ENCODE results near the gene RGS6.

Gene RGS6

DNA sequence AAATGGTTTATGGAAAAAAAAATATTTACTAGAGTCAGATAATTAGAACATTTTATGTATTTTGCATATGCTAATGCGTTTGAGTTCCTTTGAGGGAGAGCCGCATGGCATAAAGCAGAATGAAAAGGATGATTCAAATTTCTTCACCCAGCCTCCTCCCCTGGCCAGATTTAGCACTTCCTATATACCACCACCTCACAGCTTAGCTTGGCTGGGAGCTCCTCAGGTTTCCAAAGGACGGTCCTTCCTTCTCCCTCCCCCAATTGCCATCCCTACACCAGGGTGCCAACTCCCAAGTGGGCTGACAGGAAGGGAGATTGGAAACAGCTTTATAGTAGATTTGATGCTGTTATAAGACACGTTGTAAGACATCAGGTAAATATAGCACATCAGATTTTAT is 157.4 kb downstream of the RGS6 start:
- DNase-seq, result no peak

DNA sequence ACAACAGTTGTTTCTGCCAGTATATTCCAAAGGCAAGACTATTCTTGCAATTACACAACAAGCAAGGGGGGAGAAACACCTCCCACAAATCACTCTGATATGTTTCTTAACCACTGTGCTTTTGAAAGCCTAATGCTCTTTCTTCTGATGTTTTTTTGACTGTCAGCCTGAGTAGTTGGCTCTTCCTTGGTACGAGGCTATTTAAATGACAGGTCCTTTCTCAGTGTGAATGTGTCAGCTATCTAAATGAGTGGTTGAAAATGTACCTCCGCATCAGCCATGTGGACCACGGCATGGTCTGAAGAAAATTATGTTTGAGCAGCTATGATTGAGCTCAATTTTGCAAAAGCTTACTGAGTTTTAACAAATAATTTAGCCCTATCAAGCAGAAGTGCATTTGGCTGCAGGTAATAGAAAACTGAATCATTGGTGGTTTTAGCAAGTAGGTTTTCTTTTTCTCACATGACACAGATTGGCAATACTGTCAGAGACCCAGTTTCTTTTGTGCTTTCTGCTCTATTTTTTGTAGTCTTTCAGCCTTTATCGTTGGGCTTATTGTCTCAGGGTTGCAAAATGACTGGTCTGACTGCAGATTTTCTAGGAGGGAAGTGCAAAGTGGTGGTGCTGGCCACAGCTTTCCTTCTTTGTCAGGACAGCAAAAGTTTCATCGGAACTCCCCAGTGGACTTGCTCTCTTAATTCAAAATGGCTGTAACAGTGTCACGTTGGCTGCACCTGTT is 162.8 kb downstream of the RGS6 start:
- no peak for DNase-seq

DNA sequence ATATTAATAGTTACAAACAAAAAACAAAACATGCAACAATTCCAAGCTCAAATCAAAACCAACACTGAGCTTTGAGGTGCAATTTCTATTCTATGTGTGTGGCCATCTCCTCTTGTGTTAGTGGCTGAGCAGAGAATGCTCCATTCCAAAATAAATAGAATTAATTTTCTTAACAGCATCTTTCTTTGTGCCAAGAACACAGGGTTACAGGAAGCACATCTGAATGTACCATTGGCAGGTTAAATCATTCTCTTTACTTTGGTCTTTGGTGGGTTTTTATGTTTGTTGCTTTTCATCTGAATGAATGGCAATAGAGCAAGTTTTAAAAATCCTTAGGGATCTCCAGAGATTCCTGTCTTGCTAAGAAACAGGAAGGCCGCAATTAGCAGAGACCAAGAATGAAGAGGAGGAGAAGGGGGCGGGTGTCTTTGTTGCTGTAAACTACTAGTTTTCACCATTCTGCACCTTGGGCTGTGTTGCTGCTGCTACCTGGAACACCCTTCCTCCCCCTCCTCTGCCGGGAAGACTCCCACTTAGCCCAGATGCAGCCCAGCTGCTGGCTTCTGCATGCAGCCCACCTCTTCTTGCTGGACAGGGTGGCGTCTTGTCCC is 165.0 kb downstream of the RGS6 start:
- DNase-seq, result no peak

DNA sequence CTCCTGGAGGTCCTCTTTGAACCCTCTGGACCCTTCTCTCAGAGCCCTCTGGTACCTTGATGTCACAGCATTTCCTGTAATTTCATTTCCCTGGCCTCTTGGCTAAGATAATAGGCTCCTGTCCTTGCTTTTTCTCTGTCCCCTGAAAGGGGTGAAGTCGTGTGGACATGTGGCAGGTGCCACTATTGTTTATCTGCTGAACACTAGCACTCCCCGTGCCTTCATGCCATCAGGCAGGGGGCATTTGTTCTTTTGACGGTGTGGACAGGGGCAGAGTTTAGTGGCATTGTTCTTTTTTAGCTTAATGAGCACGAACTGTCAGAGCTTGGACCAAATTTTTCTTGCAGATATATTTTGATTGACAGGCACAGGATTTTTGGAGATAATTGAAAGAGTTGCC is 166.0 kb downstream of the RGS6 start:
- DNase-seq, result no peak

DNA sequence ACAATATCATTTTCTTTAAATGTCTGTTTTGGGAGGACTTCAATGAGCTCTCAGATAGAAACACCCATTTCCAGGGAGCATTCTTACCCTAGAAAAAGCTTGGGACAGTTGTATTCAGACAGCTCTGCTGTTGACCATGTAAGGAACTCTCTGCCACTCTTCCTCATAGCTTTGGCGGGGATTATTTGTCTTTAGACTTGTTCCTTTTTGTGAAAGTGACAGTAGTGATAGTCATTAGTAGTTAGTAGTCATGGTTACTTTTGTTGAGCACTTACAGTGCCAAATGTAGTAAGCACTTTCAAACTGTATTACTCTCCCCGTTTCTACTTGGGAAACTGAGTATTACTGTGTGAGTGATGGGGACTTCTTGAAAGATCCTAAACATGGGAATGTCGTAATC is 167.3 kb downstream of the RGS6 start:
- DNase-seq, result no peak

DNA sequence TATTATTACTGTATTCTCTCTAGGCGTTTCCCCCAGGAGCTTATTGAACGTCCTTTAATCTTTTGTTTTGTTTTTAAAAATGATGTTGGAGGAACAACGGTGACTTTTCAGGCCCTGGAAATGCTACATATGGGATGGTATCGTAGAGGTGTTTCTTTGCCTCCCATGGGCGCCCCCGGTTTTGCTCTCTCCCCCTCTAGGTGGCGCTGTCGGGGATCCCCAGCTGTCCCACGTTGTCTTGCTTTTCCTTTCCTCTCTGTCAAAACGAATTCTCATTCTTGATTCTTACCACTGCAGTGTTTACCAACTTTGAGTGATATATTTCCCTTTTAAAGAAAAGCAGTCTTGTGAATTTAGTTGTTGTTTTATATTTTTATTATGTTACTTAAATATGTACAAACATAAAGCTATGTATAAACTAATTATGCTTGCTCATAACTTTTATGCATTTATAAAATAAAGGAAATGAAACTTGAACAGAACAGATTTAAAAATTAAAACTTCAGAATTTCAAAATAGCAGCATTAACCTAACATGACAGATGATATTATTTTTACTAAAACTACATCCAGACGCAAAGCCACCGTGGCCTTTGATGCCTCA is 171.9 kb downstream of the RGS6 start:
- no peak for DNase-seq

DNA sequence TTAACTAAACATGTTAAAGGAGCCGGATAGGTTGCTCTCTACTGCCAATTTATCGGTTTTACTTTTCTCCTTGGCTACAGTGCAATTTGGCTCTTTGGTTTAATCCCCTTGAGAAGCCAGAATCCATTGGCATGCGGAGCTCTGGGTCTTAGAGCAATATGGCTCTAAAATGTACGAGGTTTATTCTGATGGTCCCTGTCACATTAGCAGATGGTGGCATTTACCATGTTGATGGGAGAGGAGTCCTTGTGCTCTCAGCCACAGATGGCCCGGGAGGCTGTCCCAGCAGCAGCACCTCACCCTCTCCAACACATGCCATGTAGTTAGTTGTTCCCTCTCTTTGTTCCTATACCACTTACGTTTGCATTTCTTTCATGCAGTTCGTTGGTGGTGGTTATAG is 179.7 kb downstream of the RGS6 start:
- no peak for DNase-seq

DNA sequence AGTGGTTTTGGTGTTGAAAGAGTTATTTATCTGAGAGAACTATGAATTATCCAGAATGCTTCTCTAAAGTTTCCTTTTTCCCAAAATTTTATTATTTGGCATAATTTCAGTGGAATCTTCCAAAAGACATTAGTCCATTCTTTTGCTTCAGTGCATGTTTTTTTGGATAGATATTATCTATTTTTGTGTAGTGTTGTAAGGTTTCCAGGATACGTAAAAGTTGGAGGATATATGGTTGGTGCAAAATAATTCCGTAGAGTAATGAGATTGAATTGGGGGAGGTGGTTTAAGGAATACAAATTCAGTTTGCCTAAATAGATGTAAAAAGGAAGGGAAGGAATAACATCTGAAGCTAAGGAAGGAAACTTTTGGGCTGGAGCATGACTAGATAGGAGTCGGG is 186.6 kb downstream of the RGS6 start:
- DNase-seq, result no peak

DNA sequence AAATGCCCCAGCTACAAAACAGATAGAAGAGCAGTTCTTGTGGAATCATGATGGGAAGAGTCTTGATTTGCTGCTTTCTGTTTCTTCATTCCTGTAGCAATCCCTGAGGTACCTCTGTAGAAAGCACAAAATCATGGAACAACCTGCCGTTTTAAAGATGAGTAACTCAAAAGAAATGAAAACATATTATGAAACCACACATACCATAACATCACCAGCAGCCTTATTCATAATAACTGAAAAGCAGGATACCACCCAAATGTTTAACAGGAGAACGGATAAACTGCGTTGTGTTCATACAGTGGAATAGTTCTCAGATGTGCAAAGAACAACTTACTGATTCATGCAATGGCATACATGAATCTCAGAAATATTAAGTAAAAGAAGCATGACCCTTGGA is 188.1 kb downstream of the RGS6 start:
- DNase-seq, result no peak

DNA sequence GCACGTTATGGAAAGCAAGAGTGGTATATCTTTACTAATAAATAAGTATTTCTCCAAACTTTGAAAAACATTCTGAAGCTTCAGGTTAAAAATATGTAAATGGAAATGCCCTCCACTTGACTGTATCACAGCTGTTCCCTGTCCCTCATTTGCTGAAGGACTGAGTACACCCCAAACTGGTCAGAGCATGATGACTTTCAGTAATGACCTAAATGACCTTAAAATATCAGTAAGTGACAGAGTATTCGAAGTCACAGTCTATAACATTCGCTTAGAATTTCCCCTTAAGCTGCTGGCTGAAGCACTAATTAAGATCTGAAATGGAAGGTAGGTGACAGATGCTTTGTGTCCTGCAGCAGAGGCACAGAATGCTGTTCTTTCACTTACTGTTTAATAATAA is 191.5 kb downstream of the RGS6 start:
- no peak for DNase-seq

DNA sequence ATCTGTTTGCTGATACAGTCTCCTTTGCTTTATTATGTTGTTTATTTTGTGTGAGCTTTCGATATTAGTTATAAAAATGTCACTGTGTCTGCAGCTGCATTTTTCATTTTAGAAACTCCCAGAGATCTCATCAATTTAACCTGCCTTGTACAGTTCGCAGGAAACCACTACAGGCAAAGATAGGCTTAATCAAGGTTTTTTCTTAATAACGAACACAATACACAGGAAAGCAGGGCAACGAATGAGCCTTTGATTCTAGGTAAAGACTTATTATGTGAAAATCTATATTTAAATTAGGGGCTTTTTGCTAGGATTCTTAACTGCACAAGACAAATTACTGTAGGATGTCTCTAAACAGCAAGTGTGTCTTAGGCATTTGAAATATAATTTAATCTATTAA is 191.9 kb downstream of the RGS6 start:
- no peak for DNase-seq

DNA sequence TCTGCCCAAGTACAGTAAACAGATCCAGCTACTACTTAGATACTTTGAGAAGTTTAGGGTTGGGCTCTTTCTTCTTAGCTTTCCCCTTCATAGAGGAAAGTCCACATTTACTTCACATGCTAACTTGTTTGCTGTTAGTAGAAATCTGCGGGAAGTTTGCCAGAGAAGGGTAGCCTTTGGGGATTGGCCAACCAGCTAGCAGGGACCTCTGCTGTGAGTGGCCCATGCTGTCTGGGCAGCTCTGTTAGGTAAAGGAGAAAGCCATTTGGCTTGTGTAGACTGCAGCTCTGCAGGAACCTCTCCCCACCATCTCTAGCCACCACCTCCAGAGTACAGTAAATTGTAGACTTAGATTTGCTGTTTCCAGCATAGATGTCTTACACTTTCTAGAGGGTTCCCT is 193.9 kb downstream of the RGS6 start:
- DNase-seq, result no peak

DNA sequence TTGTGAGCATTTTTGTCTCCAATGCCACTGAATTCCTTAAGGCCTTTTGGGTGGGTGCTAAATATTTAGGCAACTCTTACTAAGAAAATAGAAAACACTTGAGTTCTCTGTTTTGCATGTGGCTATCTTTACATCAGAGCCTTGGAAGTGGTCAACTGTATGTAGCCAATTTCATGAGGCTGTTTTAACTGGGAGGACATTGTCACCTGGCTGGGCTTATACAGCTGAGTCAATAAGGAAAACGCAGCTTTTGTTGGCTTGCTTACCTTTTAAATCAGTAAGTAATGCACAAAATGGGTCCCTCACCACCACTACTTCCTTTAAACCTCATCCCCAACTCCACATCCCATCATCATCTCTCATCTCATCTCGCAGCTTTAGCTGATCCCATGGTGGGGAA is 194.3 kb downstream of the RGS6 start:
- DNase-seq, result no peak

DNA sequence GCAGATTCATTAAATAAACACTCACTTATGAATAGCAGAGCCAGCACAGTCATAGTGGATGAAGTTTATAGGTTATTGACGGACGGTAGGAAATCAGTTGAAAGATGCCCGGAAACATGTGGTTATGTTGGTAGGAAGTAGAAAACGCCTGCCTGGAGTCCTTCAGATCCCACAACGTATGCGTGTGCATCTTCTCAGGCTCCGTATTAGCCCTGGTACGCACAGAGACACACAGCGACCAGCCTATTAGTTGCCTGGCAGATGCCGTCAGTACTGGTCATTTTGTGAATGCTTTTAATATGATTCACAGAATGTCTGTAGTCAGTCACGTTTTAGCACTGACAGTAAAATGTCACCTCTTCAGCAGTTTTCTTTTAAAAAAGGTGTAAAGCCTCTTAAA is 196.4 kb downstream of the RGS6 start:
- no peak for DNase-seq

DNA sequence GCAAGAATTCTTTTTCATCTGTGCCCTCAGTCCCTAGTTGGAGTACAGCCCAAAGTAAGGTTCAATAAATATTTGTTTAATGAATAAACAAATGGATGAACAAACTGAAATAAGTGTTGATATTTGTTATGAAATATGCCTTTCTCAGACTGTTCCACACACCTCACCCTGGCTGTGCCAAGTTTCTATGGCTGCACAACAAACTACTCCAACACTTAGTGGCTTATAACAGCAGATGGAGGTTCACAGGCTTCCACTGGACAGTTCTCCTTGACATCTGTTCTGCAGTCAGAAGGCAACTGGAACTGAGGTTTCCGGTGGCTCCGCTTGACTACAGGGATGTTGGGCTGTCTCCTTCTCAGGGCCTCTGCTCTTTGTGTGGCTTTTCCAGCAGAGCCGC is 197.1 kb downstream of the RGS6 start:
- DNase-seq, result no peak

DNA sequence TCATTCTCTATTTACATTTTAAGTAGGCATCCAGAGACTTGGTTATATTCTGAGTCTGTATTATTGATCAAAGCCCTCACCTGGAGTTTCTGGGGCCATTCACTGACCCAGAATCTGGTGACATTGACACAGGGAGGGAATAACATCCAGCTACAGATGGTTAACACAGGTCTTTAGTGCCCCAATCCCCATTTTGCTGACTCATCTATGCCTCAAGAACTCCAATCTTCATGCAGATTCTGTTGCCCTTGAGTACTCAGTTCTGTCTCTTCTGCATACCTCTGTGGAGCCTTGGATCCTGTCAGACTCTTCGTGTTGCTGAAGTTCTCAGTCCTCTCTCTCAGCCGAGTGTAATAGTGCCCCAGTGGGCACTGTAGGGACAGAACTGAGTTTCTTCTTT is 208.9 kb downstream of the RGS6 start:
- DNase-seq, result no peak

DNA sequence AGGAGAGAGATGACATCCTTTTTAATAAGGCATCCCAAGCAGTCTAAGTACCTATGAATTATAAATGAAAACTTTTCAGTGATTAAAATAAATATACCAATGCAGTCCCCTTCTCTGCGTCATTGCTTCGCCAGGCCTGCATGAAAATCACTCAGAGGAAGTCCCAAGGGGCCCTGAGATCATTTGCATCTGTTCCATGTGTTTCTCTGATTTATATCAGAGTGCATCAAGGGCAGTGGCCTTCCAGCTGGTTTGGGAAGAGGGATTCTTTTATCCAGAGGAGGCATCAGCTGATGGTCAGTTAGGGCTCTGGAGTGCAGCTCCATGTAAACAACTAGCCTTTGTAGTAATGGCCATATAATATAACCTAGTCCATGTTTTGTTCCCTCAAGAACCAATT is 210.1 kb downstream of the RGS6 start:
- no peak for DNase-seq

DNA sequence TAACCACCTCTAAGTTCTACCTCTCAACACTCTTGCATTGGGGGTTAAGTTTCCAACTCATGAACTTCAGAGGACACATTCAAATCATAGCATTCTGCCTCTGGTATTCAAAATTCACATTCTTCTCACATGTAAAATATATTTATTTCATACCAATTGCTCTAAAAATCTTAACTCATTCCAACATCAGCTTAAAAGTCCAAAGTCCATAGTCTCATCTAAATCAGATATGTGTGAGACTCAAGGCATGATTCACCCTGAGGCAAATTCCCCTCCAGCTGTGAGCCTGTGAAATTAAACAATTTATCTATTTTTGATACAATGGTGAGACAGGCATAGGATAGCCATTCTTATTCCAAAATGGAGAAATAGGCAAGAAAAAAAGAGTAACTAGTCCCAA is 214.0 kb downstream of the RGS6 start:
- no peak for DNase-seq

DNA sequence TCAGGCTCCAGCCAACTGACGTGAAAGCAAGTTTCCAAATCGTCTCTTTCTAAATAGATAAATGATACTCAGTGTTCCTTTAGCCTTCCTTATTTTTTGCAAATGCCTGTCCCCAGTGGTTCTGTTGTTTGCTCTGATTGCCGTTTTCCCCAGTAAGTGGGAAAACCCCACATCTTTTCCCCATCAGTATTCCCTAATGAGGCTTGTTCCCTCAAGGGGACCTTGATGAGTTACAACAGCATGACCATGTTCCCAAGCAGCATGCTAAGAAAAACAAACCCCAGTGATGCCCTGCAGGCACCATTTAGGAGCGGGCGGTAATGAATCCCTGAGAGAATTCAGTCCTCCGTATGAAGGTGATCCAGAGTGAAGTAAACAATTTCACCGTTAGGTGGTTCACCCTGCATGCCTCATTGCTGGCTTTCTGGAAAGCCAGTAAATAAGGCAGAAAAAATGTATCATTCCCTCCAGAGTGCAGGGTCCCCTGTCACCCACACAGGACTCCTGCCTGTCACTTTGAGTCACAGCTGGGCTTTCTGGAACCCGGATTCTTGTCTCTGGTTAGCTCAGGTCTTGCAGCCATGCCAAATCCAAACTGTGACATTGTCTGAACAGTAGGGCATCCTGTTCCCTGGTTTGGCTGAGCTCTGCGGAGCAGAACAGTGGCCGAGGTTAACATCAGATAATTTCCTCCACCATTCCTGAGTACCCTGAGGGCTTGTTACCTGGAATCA is 222.6 kb downstream of the RGS6 start:
- no peak for DNase-seq

DNA sequence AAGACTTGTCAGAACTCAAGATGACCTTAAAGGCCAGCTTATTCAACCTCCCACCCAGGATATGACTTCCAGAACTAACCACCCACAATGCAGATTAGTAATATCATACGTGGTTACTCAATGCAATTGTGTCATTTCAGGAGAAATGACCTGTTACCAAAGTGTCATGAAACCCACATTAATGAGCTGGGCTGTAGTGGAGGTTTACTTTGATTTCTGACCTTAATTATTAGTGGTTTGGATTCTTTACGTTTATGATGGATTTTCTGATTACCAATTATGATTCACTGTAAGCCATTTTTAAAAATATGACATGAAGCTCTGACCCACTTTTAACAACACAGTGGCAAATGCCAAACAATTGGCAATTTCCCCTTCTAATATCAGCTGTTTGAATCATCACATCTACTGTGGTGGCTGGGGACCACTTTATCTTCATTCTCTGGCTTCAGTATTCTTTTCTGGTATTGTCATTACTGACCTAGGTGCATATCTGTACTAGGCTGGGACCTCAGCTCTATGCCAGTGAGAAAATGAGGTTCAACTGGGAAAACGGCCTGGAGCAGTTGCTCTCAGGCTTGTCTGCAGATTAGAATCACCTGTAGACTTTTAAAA is 223.3 kb downstream of the RGS6 start:
- no peak for DNase-seq

DNA sequence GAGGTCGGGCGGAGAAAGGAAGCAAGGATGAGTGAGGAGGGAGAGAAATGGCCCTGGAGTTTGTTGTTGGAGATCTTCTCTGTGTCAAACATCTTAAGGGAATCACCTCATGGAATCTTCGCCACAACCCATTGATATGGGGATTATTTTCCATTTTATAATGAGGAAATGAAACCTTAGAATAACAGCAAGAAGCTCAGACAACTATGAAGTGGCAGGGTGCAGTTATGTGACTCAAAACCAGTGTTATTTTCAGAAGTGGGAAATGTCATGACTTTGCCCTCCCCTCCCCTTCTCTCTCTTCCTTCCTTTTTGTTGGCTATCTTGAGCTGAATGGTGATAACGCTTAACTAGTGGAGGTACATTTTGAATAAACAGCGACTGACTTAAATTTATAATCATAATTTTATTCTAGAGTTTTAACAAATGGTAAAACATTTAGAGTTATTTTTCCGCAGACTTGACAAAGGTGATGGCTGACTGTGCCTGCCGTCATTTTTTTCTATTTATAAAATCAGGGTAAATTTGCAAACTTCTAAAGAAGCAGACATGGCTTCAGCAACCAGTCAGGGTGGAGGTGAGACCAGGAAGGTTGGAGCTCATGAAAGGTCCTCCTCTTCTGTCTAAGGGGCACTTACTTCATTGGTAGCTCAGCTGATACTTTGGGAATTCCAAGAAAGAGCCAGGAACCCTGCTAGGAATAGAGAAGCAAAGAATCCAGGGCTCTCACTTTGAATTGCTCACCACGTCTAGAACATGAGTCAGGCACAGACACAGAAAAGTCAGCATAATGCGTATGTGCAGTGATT is 232.4 kb downstream of the RGS6 start:
- no peak for DNase-seq

DNA sequence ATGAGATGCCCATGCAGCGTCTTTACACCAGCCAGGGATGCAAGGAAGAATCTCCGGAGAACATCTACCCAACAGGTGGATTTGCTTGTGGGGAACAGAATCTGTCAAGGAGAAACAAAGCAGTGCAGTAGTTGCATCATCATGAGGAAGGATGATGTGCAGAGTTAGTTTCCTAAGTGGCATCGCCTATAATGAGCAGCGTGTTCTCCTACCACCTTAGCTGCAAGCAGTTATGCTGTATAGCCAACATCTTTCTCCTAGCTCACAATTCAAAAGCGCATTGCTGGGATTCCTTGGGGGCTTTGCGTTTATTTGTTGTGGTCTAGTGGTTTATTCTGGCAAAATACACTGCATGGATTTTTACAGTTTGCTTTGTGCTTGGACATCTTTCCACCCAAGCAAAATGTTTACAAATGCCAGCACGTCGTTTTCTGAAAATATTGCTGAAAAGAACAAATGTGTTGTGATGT is 233.0 kb downstream of the RGS6 start:
- no peak for DNase-seq

DNA sequence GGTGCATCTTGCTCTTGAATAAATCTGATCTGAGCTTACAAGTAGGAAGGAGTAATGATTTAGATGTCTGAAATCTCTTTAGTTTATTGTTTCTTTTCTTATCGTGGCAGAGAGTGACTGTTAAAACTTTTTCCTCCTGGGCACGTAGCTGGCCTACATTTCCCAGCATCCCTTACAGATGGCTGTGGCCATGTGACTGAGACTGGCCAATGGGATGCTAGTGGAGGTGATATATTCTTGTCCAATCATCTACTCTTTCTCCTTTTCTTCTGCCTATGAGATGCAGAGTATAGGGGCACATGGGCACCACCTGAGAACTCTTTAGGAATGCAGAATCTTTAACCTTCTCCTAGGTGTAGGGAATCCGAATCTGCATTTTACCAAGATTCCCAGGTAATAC is 237.3 kb downstream of the RGS6 start:
- DNase-seq, result no peak

Measured in COR-L47 (cell line).